ENCODE results near the gene AIPL1. TPM values are rescaled to one million over a fixed set of nuclear protein-coding genes. Genes with fewer than 3 reads are reported as not detected.

Gene AIPL1
- total RNA-seq, 2 experiments from 2014 or later: not detected

DNA sequence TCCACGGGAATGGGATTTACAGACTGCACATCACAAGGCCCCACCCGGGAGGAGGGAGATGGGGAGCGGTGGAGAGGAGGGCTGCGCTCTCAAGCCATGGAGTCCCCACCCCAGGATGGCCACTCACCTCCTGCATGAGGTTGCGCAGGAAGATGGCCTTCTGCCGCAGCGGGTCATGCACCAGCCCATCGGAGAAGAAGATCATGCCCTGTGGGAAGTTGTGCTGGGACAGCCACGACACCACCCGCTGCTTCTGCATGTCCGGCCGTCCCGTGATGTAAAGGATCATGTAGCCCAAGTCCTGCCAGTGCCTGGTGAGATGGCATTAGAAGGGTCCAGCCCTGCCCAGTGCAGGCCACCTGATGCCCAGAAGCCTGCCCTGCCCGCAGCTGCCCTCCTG, 26.3 kb upstream of the AIPL1 start:
- Histone ChIP-seq H4K20me1 (ENCODE audit: insufficient read depth, low read length) (no peaks in the 10 kb centered on the region), H3K4me1 (ENCODE audit: insufficient read depth, low read length, poor library complexity, severe bottlenecking) (peaks cover 7% of the 10 kb centered on the region), H3K9me2 (ENCODE audit: insufficient read depth, low read length) (no peaks in the 10 kb centered on the region), H3K36me3 (ENCODE audit: insufficient read depth, low read length) (no peaks in the 10 kb centered on the region), H2AFZ (ENCODE audit: low read length) (no peak overlapping the region), H3K79me2 (ENCODE audit: insufficient read depth, low read depth, low read length) (no peaks in the 10 kb centered on the region), H3K9me3 (ENCODE audit: low read length) (no peaks in the 10 kb centered on the region), H3K27ac (ENCODE audit: low read depth, low read length, poor library complexity, severe bottlenecking) (no peak overlapping the region), H3K4me3 (ENCODE audit: low read depth, low read length, poor library complexity, severe bottlenecking) (no peak overlapping the region), H3K4me2 (ENCODE audit: low read length) (no peak overlapping the region)
- TF ChIP-seq CTCF (conservative IDR thresholded peaks at IDR 0.05; ENCODE audit: low read length) (no peak), EZH2phosphoT487 (IDR thresholded peaks at IDR 0.05; ENCODE audit: borderline replicate concordance, low read depth, low read length) (no peak)
- BruUV-seq (replicated peaks): no TSS peak
- ChIA-PET CTCF (ENCODE audit: unreplicated experiment) (no interaction called here), POLR2A (no interaction called here)
- no peak for DNase-seq (ENCODE audit: low spot score)
- intact Hi-C loops (cut with micrococcal nuclease; ENCODE audit: unreplicated experiment): no loop called here

- H3K9me2 ChIP-seq (ENCODE audit: insufficient read depth, low read length): no peaks in the 10 kb centered on the region
- no peak for DNase-seq (ENCODE audit: low spot score)
- no peaks in the 10 kb centered on the region for H4K20me1 ChIP-seq (ENCODE audit: insufficient read depth, low read length)
- no peaks in the 10 kb centered on the region for H3K79me2 ChIP-seq (ENCODE audit: insufficient read depth, low read depth, low read length)
- no peak overlapping the region for H3K4me2 ChIP-seq (ENCODE audit: low read length)
- no peak overlapping the region for H2AFZ ChIP-seq (ENCODE audit: low read length)
- H3K4me1 ChIP-seq (ENCODE audit: insufficient read depth, low read length, poor library complexity, severe bottlenecking): peaks cover 9% of the 10 kb centered on the region
- no peak overlapping the region for H3K4me3 ChIP-seq (ENCODE audit: low read depth, low read length, poor library complexity, severe bottlenecking)
- no peaks in the 10 kb centered on the region for H3K9me3 ChIP-seq (ENCODE audit: low read length)
- TF ChIP-seq CTCF (conservative IDR thresholded peaks at IDR 0.05; ENCODE audit: low read length) (no peak), EZH2phosphoT487 (IDR thresholded peaks at IDR 0.05; ENCODE audit: borderline replicate concordance, low read depth, low read length) (no peak)
- no peak overlapping the region for H3K27ac ChIP-seq (ENCODE audit: low read depth, low read length, poor library complexity, severe bottlenecking)
- no peaks in the 10 kb centered on the region for H3K36me3 ChIP-seq (ENCODE audit: insufficient read depth, low read length)
- BruUV-seq (replicated peaks): no TSS peak
- intact Hi-C loops (cut with micrococcal nuclease; ENCODE audit: unreplicated experiment): no loop called here
- POLR2A ChIA-PET: no interaction called here
- CTCF ChIA-PET (ENCODE audit: unreplicated experiment): no interaction called here
These were observed 25.7 kb upstream of the AIPL1 start for GRCh38 chr17:6460531-6461161.

DNA sequence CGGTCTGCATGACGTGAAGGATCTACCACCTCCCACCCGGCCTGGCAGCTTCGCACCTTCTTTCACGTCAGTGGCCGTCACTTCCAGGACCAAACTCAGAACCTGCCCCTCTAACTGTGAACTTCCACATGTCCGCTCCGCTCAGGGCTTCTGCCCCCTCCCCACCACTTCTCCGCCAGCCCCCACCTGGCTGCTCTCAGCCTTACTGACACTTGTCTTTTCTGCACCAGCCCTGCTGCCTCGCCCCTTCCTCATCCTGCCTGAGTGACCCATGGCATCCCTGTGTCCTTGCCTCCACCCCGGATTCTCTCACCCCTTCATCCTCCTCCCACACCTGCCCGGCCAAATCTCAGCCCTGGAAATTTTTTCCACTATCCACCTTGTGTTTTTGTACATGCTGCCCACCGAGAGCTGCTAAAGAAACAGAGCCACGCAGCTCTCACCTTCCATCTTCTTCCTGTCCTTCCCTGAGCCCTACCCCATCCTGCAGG, 23.6 kb upstream of the AIPL1 start:
- CTCF ChIA-PET (ENCODE audit: unreplicated experiment): no interaction called here
- no peaks in the 10 kb centered on the region for H4K20me1 ChIP-seq (ENCODE audit: insufficient read depth, low read length)
- H3K79me2 ChIP-seq (ENCODE audit: insufficient read depth, low read depth, low read length): no peaks in the 10 kb centered on the region
- H3K27ac ChIP-seq (ENCODE audit: low read depth, low read length, poor library complexity, severe bottlenecking): no peak overlapping the region
- no peaks in the 10 kb centered on the region for H3K9me2 ChIP-seq (ENCODE audit: insufficient read depth, low read length)
- DNase-seq (ENCODE audit: low spot score): no peak
- TF ChIP-seq CTCF (conservative IDR thresholded peaks at IDR 0.05; ENCODE audit: low read length): no peak
- TF ChIP-seq EZH2phosphoT487 (IDR thresholded peaks at IDR 0.05; ENCODE audit: borderline replicate concordance, low read depth, low read length): no peak
- no peak overlapping the region for H3K4me3 ChIP-seq (ENCODE audit: low read depth, low read length, poor library complexity, severe bottlenecking)
- intact Hi-C loops (cut with micrococcal nuclease; ENCODE audit: unreplicated experiment): no loop called here
- H3K4me1 ChIP-seq (ENCODE audit: insufficient read depth, low read length, poor library complexity, severe bottlenecking): peaks cover 15% of the 10 kb centered on the region
- BruUV-seq (replicated peaks): no TSS peak
- POLR2A ChIA-PET: no interaction called here
- H3K4me2 ChIP-seq (ENCODE audit: low read length): no peak overlapping the region
- H2AFZ ChIP-seq (ENCODE audit: low read length): no peak overlapping the region
- no peaks in the 10 kb centered on the region for H3K9me3 ChIP-seq (ENCODE audit: low read length)
- H3K36me3 ChIP-seq (ENCODE audit: insufficient read depth, low read length): no peaks in the 10 kb centered on the region
